ENCODE measurements around the gene B3GALT5.

GRCh38 chr21:39673736-39674135 lies 61.0 kb downstream of the B3GALT5 start:
- TF ChIP-seq CTCF (IDR thresholded peaks at IDR 0.05; ENCODE audit: low read length) (no peak), EZH2 (optimal IDR thresholded peaks at IDR 0.05; ENCODE audit: low read depth, low read length) (no peak)

Data from MM.1S (cell line).